HG03060 (cell line): ENCODE data around the gene TIFAB.
"Not testable (repeated sequence)": the region's sequence is repeated elsewhere in the genome, so short reads cannot be mapped to it uniquely, and the experiment has no call there.

Source experiments
- ATAC-seq: cut with Tn5 transposase; IDR thresholded peaks from one replicate; pipeline ENCODE4 v1.9.1; 2021; ENCODE audit warnings: low read depth, moderate number of reproducible peaks; ENCODE audit not compliant: unreplicated experiment

TIFAB gene

GRCh38 chr5:135452321-135453030, at the start of gene TIFAB:
Gene TIFAB, minus strand, starts transcription at chr5:135452351. Its CDS starts 2,412 bp downstream, at chr5:135449939.
- ATAC-seq: no peak

GRCh38 chr5:135498637-135498995, 46.5 kb upstream of the TIFAB start:
- no peak for ATAC-seq

GRCh38 chr5:135497971-135498636, 46.0 kb upstream of the TIFAB start:
- no peak for ATAC-seq

GRCh38 chr5:135495531-135495930, 43.4 kb upstream of the TIFAB start:
- not testable (repeated sequence) for ATAC-seq

- no peak for ATAC-seq
Observed at GRCh38 chr5:135494196-135494595, 42.0 kb upstream of the TIFAB start.

GRCh38 chr5:135493406-135494180, 41.4 kb upstream of the TIFAB start:
- no peak for ATAC-seq

GRCh38 chr5:135492319-135492626, 40.1 kb upstream of the TIFAB start:
- no peak for ATAC-seq

- ATAC-seq: no peak
Observed at GRCh38 chr5:135491552-135492318, 39.6 kb upstream of the TIFAB start.

GRCh38 chr5:135491038-135491551, 38.9 kb upstream of the TIFAB start:
- ATAC-seq: no peak

- no peak for ATAC-seq
Observed at GRCh38 chr5:135490245-135491037, 38.3 kb upstream of the TIFAB start.

GRCh38 chr5:135489466-135490244, 37.5 kb upstream of the TIFAB start:
- ATAC-seq: no peak

GRCh38 chr5:135488727-135489465, 36.7 kb upstream of the TIFAB start:
- ATAC-seq: no peak

GRCh38 chr5:135487839-135488514, 35.8 kb upstream of the TIFAB start:
- no peak for ATAC-seq

GRCh38 chr5:135487037-135487395, 34.9 kb upstream of the TIFAB start:
- ATAC-seq: no peak

GRCh38 chr5:135486131-135487036, 34.2 kb upstream of the TIFAB start:
- no peak for ATAC-seq

GRCh38 chr5:135484674-135485086, 32.5 kb upstream of the TIFAB start:
- ATAC-seq: no peak

GRCh38 chr5:135483254-135483653, 31.1 kb upstream of the TIFAB start:
- ATAC-seq: no peak
